Measurements from ENCODE around the gene CDC42SE1. TPM values are rescaled to one million over a fixed set of nuclear protein-coding genes. Genes with fewer than 3 reads are reported as not detected.

The CDC42SE1 gene
- total RNA-seq, 1 donor from 2014 or later = 148 TPM

GRCh38 chr1:151049458-151049857 lies 10.0 kb downstream of the CDC42SE1 start:
- Mint-ChIP-seq H3K9me3 (no peaks in the 10 kb centered on the region), H3K4me1 (peaks cover 45% of the 10 kb centered on the region), H3K27ac (peak overlapping the region; percentile 44), H3K36me3 (ENCODE audit: low read depth) (peaks cover 40% of the 10 kb centered on the region), H3K4me3 (peak overlapping the region; percentile 24), H3K27me3 (no peaks in the 10 kb centered on the region)
- ATAC-seq (ENCODE audit: low read depth) (no peak), DNase-seq (no peak)
- ChIA-PET POLR2A (interaction anchor here (0.7 to 4.7 kb wide), 3 partner anchors 19 to 890 kb away, joined by 3 to 37 read pairs (median 3); partner anchors contain the start of gene GABPB2), CTCF (interaction anchor here (1.2 to 1.3 kb wide), 2 partner anchors 9 to 26 kb away, joined by 3 to 5 read pairs; no protein-coding TSS in a partner anchor)
- intact Hi-C loops (cut with micrococcal nuclease) = loop anchor here (2.0 to 5.0 kb wide), 2 partner anchors 41 to 172 kb away; partner anchors contain the start of genes ARNT and PRUNE1
- TF ChIP-seq CTCF (IDR thresholded peaks at IDR 0.05) = no peak

GRCh38 chr1:151048645-151049032 lies 10.8 kb downstream of the CDC42SE1 start:
- no peak for TF ChIP-seq CTCF (IDR thresholded peaks at IDR 0.05)
- peak overlapping the region; percentile 89 for H3K27ac Mint-ChIP-seq
- no peaks in the 10 kb centered on the region for H3K27me3 Mint-ChIP-seq
- no peaks in the 10 kb centered on the region for H3K9me3 Mint-ChIP-seq
- ChIA-PET CTCF (interaction anchor here (1.0 to 2.3 kb wide), 4 partner anchors 9 to 51 kb away, joined by 4 to 10 read pairs (median 9); partner anchors contain the start of genes GABPB2 and MLLT11), POLR2A (interaction anchor here (1.0 to 4.7 kb wide), 4 partner anchors 10 to 148 kb away, joined by 3 to 63 read pairs (median 20); partner anchors contain the start of genes CDC42SE1, GABPB2 and MLLT11)
- ATAC-seq (ENCODE audit: low read depth) (no peak), DNase-seq (no peak)
- intact Hi-C loops (cut with micrococcal nuclease) = loop anchor here (1.0 to 5.0 kb wide), 5 partner anchors 11 to 171 kb away; partner anchors contain the start of genes ARNT, CDC42SE1, GABPB2 and PRUNE1
- peak overlapping the region; percentile 94 for H3K4me3 Mint-ChIP-seq
- H3K36me3 Mint-ChIP-seq (ENCODE audit: low read depth) = peaks cover 32% of the 10 kb centered on the region
- peaks cover 42% of the 10 kb centered on the region for H3K4me1 Mint-ChIP-seq

- Mint-ChIP-seq H3K27ac (peak overlapping the region; percentile 89), H3K27me3 (no peaks in the 10 kb centered on the region), H3K9me3 (no peaks in the 10 kb centered on the region), H3K36me3 (ENCODE audit: low read depth) (peaks cover 27% of the 10 kb centered on the region), H3K4me1 (peaks cover 42% of the 10 kb centered on the region), H3K4me3 (peak overlapping the region; percentile 94)
- TF ChIP-seq CTCF (IDR thresholded peaks at IDR 0.05) = no peak
- peak; percentile 58 for DNase-seq
- ChIA-PET POLR2A (interaction anchor here (0.5 to 4.7 kb wide), 11 partner anchors 10 to 407 kb away, joined by 3 to 63 read pairs (median 5); partner anchors contain the start of genes CDC42SE1, GABPB2, MINDY1 and MLLT11), CTCF (interaction anchor here (1.0 to 2.3 kb wide), 5 partner anchors 10 to 52 kb away, joined by 4 to 10 read pairs (median 9); partner anchors contain the start of genes CDC42SE1, GABPB2 and MLLT11)
- ATAC-seq (ENCODE audit: low read depth) = peak; percentile 74
- intact Hi-C loops (cut with micrococcal nuclease) = loop anchor here (1.0 to 5.0 kb wide), 5 partner anchors 11 to 171 kb away; partner anchors contain the start of genes ARNT, CDC42SE1, GABPB2 and PRUNE1
These were observed 11.3 kb downstream of the CDC42SE1 start for GRCh38 chr1:151047925-151048644.

- Mint-ChIP-seq H3K36me3 (ENCODE audit: low read depth) (peaks cover 24% of the 10 kb centered on the region), H3K4me3 (peak within 1 kb of the TSS; percentile 94), H3K27me3 (no peaks in the 10 kb centered on the region), H3K9me3 (no peaks in the 10 kb centered on the region), H3K4me1 (peaks cover 42% of the 10 kb centered on the region), H3K27ac (peak within 1 kb of the TSS; percentile 89)
- ATAC-seq (ENCODE audit: low read depth) = peak; percentile 78
- peak; percentile 56 for DNase-seq
- POLR2A ChIA-PET = interaction anchor here (0.6 to 4.7 kb wide), 10 partner anchors 11 to 716 kb away, joined by 3 to 63 read pairs (median 5); partner anchors contain the start of genes CDC42SE1, GABPB2, MINDY1 and MLLT11
- intact Hi-C loops (cut with micrococcal nuclease) = loop anchor here (5.0 kb wide), 1 partner anchor 170 kb away; the partner anchor contains the start of gene ARNT
- no peak for TF ChIP-seq CTCF (IDR thresholded peaks at IDR 0.05)
- CTCF ChIA-PET = interaction anchor here (1.1 to 2.3 kb wide), 4 partner anchors 10 to 24 kb away, joined by 5 to 10 read pairs (median 9); partner anchors contain the start of genes CDC42SE1, GABPB2 and MLLT11
These were observed 11.9 kb downstream of the CDC42SE1 start, which contains the start of gene C1orf56 for GRCh38 chr1:151047591-151047924. Gene C1orf56, plus strand, starts transcription at chr1:151047751. Its CDS starts 97 bp downstream, at chr1:151047848.
